Measurements from ENCODE around the gene CHSY1. TPM values are rescaled to one million over a fixed set of nuclear protein-coding genes. Genes with fewer than 3 reads are reported as not detected.
A peak's percentile ranks its signal among the peaks of the same experiment; 100 is the strongest.

The CHSY1 gene
- total and polyA plus RNA-seq, 2 of the 4 experiments (the other 2 are of a cell fraction), result 40.9 to 53.2 TPM

DNA sequence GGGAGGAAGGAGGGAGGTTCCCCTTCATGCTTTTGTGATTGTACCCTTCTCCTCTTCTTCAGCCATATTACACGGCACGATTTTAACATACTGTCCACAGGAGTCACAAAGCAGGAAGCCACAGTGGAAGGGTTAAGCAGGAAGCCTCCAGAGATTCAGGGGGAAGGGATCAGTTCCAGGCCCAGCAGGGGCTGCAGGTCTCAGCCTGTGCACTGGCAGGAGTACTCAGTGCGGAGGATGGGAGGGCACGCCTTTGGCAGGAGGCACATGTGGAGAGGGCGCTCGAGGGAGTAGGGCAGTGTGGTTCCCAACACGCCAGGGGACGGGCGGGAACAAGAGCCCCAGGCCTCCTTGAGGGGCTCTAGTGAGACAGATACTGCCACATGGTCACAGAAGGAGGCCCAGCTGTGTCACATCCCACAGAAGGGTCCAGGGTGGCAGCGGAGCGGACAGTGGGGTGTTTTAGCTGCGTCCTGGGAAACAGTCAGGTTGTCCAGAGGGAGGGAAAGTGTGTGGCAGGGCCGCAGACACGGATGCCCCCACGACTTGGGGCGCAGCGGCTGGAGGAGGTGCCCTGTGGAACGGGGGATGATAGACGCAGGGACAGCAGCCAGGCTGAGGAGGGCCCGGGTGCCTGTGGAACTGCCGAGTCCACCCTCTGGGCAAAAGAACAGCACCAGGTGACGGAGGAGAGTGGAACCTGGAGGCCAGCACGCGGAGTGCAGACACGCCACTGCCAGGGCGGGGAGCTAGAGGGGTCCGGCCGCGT is 77.5 kb downstream of the CHSY1 start (continued):
- TF ChIP-seq FOS (IDR thresholded peaks at IDR 0.05; ENCODE audit: low read depth, low read length), result no peak

GRCh38 chr15:101173233-101174119 is 78.4 kb downstream of the CHSY1 start:
- ATAC-seq (ENCODE audit: low read depth), result no peak
- Histone ChIP-seq H3K36me3 (ENCODE audit: control insufficient read depth, insufficient read depth, low read length) (peaks cover 38% of the 10 kb centered on the region), H4K5ac (ENCODE audit: low read depth, low read length) (peak overlapping the region; percentile 76), H2BK120ac (ENCODE audit: low read depth, low read length) (peak overlapping the region; percentile 27; the same call in 1 of the 2 replicates), H3K4me1 (ENCODE audit: control insufficient read depth, insufficient read depth, low read length) (peaks cover 39% of the 10 kb centered on the region), H2BK5ac (ENCODE audit: low read depth, low read length, poor library complexity, severe bottlenecking) (peak overlapping the region; percentile 47), H3K56ac (ENCODE audit: extremely low read depth, insufficient read depth, low read length) (no peak overlapping the region), H3K23ac (ENCODE audit: low read depth, low read length) (peak overlapping the region; percentile 61; the same call in 1 of the 2 replicates), H3K9me3 (ENCODE audit: control insufficient read depth, insufficient read depth, low read length) (peaks cover 3% of the 10 kb centered on the region), H3K4ac (ENCODE audit: low read depth, low read length) (peak overlapping the region; percentile 61), H2AK9ac (replicated peaks; ENCODE audit: low read depth, low read length, poor library complexity) (peak overlapping the region; percentile 33), H3K27me3 (ENCODE audit: control insufficient read depth, insufficient read depth, low read length) (no peaks in the 10 kb centered on the region), H4K20me1 (ENCODE audit: insufficient read depth, low read length) (peaks cover 6% of the 10 kb centered on the region; the same call in 1 of the 2 replicates), H3K9ac (ENCODE audit: low read depth, low read length) (no peak overlapping the region), H3K4me2 (ENCODE audit: low read depth, low read length) (0 out of 2 replicates have a peak overlapping the region, but pooled peaks have one; percentile 11), H2AK5ac (ENCODE audit: low read depth, low read length) (peak overlapping the region; percentile 84), H3K79me1 (ENCODE audit: low read depth in 1 of 2, low read length in 2 of 2) (peaks cover 33 to 73% of the 10 kb centered on the region in 2 experiments), H2BK20ac (ENCODE audit: low read depth, low read length) (peak overlapping the region; percentile 70; the same call in 1 of the 2 replicates), H4K8ac (ENCODE audit: low read depth in 2 of 2, low read length in 2 of 2) (peak overlapping the region in 1 of 2 experiments; percentile 62; a peak in 2 of 4 replicates), H2BK15ac (ENCODE audit: low read depth, low read length) (no peak overlapping the region), H3K14ac (replicated peaks; ENCODE audit: low read depth, low read length) (peak overlapping the region; percentile 66), H4K91ac (ENCODE audit: insufficient read depth, low read depth, low read length) (peak overlapping the region; percentile 26; the same call in 1 of the 2 replicates), H3K9me1 (ENCODE audit: insufficient read depth, low read length) (peaks cover 39% of the 10 kb centered on the region), H3K18ac (ENCODE audit: low read depth, low read length) (peak overlapping the region; percentile 44), H3K27ac (ENCODE audit: insufficient read depth, low read length) (peak overlapping the region; percentile 50), H3K4me3 (ENCODE audit: insufficient read depth, low read depth, low read length) (no peak overlapping the region), H2AFZ (replicated peaks; ENCODE audit: low read length, poor library complexity) (no peak overlapping the region)
- no TSS peak for BruUV-seq (replicated peaks)
- TF ChIP-seq MAZ (IDR thresholded peaks at IDR 0.05; ENCODE audit: borderline replicate concordance, low read depth, low read length) (no peak), FOS (IDR thresholded peaks at IDR 0.05; ENCODE audit: low read depth, low read length) (no peak), CHD1 (IDR thresholded peaks at IDR 0.05; ENCODE audit: low read depth, low read length) (no peak), SMC3 (IDR thresholded peaks at IDR 0.05; ENCODE audit: low read depth, low read length) (no peak), MXI1 (IDR thresholded peaks at IDR 0.05; ENCODE audit: borderline replicate concordance, low read depth, low read length) (no peak), RAD21 (IDR thresholded peaks at IDR 0.05; ENCODE audit: low read length) (no peak), POLR2A (IDR thresholded peaks at IDR 0.05; ENCODE audit: low read depth, low read length) (no peak), CEBPB (IDR thresholded peaks at IDR 0.05; ENCODE audit: low read depth, low read length) (no peak), NFE2L2 (IDR thresholded peaks at IDR 0.05; ENCODE audit: low read depth, low read length) (no peak)
- TF ChIP-seq, protein P1, sequence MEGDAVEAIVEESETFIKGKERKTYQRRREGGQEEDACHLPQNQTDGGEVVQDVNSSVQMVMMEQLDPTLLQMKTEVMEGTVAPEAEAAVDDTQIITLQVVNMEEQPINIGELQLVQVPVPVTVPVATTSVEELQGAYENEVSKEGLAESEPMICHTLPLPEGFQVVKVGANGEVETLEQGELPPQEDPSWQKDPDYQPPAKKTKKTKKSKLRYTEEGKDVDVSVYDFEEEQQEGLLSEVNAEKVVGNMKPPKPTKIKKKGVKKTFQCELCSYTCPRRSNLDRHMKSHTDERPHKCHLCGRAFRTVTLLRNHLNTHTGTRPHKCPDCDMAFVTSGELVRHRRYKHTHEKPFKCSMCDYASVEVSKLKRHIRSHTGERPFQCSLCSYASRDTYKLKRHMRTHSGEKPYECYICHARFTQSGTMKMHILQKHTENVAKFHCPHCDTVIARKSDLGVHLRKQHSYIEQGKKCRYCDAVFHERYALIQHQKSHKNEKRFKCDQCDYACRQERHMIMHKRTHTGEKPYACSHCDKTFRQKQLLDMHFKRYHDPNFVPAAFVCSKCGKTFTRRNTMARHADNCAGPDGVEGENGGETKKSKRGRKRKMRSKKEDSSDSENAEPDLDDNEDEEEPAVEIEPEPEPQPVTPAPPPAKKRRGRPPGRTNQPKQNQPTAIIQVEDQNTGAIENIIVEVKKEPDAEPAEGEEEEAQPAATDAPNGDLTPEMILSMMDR (conservative IDR thresholded peaks at IDR 0.05; ENCODE audit: low read depth, low read length), result no peak
- DNase-seq, result no peak
- 86% methylated on average over 7 of the region's 14 CpGs; no CpG with 5 or more reads in 1 of the 2 experiments for WGBS, 2 experiments (ENCODE audit: extremely low coverage in 2 of 2, insufficient read length in 1 of 2)
- intact Hi-C loops (cut with micrococcal nuclease), result no loop called here
- CTCF ChIA-PET, result no interaction called here
- in situ Hi-C loops (cut with MboI; ENCODE audit: low sequenced_read_pairs), result no loop called here
- dilution Hi-C loops (cut with HindIII; ENCODE audit: low sequenced_read_pairs, unreplicated experiment), result no loop called here
- POLR2A ChIA-PET (ENCODE audit: unreplicated experiment), result no interaction called here
